Mesodermal cell (in vitro differentiated cells): Measurements from ENCODE around the gene SMIM8.
"Not testable (repeated sequence)": the region's sequence is repeated elsewhere in the genome, so short reads cannot be mapped to it uniquely, and the experiment has no call there.

Experiments used
- H3K27ac ChIP-seq: 2 replicates; pipeline ENCODE4 v1.7.0; 2013; ENCODE audit warnings: mild to moderate bottlenecking, low read depth, low read length, moderate library complexity; ENCODE audit not compliant: severe bottlenecking
- H3K36me3 ChIP-seq: 2 replicates; pipeline ENCODE4 v1.7.1; 2013; ENCODE audit warnings: mild to moderate bottlenecking, low read length, moderate library complexity; ENCODE audit not compliant: control insufficient read depth, insufficient read depth
- H3K4me1 ChIP-seq: one replicate; pipeline ENCODE4 v1.7.1; 2013; ENCODE audit warnings: mild to moderate bottlenecking, low read length; ENCODE audit not compliant: insufficient read depth, control insufficient read depth, poor library complexity, severe bottlenecking
- H3K4me3 ChIP-seq: 2 replicates; pipeline ENCODE4 v1.7.0; 2013; ENCODE audit warnings: low read length, control low read depth, mild to moderate bottlenecking; ENCODE audit not compliant: insufficient read depth, poor library complexity, severe bottlenecking; ENCODE audit errors: extremely low read depth
- H3K9me3 ChIP-seq: 2 replicates; pipeline ENCODE4 v1.7.1; 2013; ENCODE audit warnings: mild to moderate bottlenecking, low read length, moderate library complexity; ENCODE audit not compliant: control insufficient read depth
- WGBS, 2 experiments: methylation state at CpG; one replicate each; pipeline ENCODE4 v1.1.5; 2013; ENCODE audit warnings: missing lambda C conversion rate in 2 of 2; ENCODE audit not compliant: insufficient coverage in 2 of 2; 5-methylcytosine and 5-hydroxymethylcytosine counted together

The SMIM8 gene

GRCh38 chr6:87293526-87293925, 28.9 kb upstream of the SMIM8 start:
- 73 to 86% methylated on average over 2 to 4 of the region's 4 CpGs for WGBS, 2 experiments

GRCh38 chr6:87297119-87297518, 25.3 kb upstream of the SMIM8 start:
- no peaks in the 10 kb centered on the region for H3K36me3 ChIP-seq
- H3K9me3 ChIP-seq, result no peaks in the 10 kb centered on the region
- no peak overlapping the region for H3K4me3 ChIP-seq
- WGBS, 2 experiments, result no CpG with 5 or more reads among the region's 1 CpG
- H3K27ac ChIP-seq, result no peak overlapping the region
- no peaks in the 10 kb centered on the region for H3K4me1 ChIP-seq

More at GRCh38 chr6:87293526-87293925, 28.9 kb upstream of the SMIM8 start:
- H3K27ac ChIP-seq, result no peak overlapping the region
- no peaks in the 10 kb centered on the region for H3K9me3 ChIP-seq
- no peaks in the 10 kb centered on the region for H3K4me1 ChIP-seq
- no peak overlapping the region for H3K4me3 ChIP-seq
- no peaks in the 10 kb centered on the region for H3K36me3 ChIP-seq

- not testable (repeated sequence) for H3K36me3 ChIP-seq, H3K27ac ChIP-seq, H3K9me3 ChIP-seq, H3K4me1 ChIP-seq, H3K4me3 ChIP-seq
- 79 to 84% methylated on average over 6 to 9 of the region's 9 CpGs for WGBS, 2 experiments
Observed at GRCh38 chr6:87301277-87301676, 21.1 kb upstream of the SMIM8 start.

- WGBS, 2 experiments, result 81 to 85% methylated on average over 3 to 4 of the region's 4 CpGs
- no peaks in the 10 kb centered on the region for H3K4me1 ChIP-seq
- H3K36me3 ChIP-seq, result no peaks in the 10 kb centered on the region
- no peak overlapping the region for H3K4me3 ChIP-seq
- H3K9me3 ChIP-seq, result no peaks in the 10 kb centered on the region
- no peak overlapping the region for H3K27ac ChIP-seq
Observed at GRCh38 chr6:87308970-87309369, 13.4 kb upstream of the SMIM8 start.

GRCh38 chr6:87312860-87313259, 9.5 kb upstream of the SMIM8 start:
- no peak overlapping the region for H3K27ac ChIP-seq
- H3K36me3 ChIP-seq, result no peaks in the 10 kb centered on the region
- no CpG with 5 or more reads among the region's 1 CpG for WGBS, 2 experiments
- H3K4me3 ChIP-seq, result no peak overlapping the region
- no peaks in the 10 kb centered on the region for H3K9me3 ChIP-seq
- no peaks in the 10 kb centered on the region for H3K4me1 ChIP-seq

GRCh38 chr6:87315071-87315470, 7.3 kb upstream of the SMIM8 start:
- no peak overlapping the region for H3K4me3 ChIP-seq
- no peaks in the 10 kb centered on the region for H3K36me3 ChIP-seq
- no peak overlapping the region for H3K27ac ChIP-seq
- WGBS, 2 experiments, result 81 to 87% methylated on average over 3 of the region's 3 CpGs
- no peaks in the 10 kb centered on the region for H3K9me3 ChIP-seq
- H3K4me1 ChIP-seq, result no peaks in the 10 kb centered on the region

GRCh38 chr6:87319271-87319987, 3.0 kb upstream of the SMIM8 start:
- H3K27ac ChIP-seq, result no peak overlapping the region
- 63 to 100% methylated on average over 1 of the region's 3 CpGs for WGBS, 2 experiments

GRCh38 chr6:87323880-87324279, 1.5 kb downstream of the SMIM8 start:
- not testable (repeated sequence) for H3K27ac ChIP-seq, H3K4me3 ChIP-seq, H3K36me3 ChIP-seq, H3K9me3 ChIP-seq, H3K4me1 ChIP-seq
- no CpG with 5 or more reads among the region's 1 CpG for WGBS, 2 experiments

More at GRCh38 chr6:87319271-87319987, 3.0 kb upstream of the SMIM8 start:
- no peaks in the 10 kb centered on the region for H3K9me3 ChIP-seq
- H3K4me1 ChIP-seq, result no peaks in the 10 kb centered on the region
- H3K4me3 ChIP-seq, result no peak overlapping the region
- H3K36me3 ChIP-seq, result no peaks in the 10 kb centered on the region

GRCh38 chr6:87330961-87331360, 8.6 kb downstream of the SMIM8 start:
- no peaks in the 10 kb centered on the region for H3K9me3 ChIP-seq
- H3K4me3 ChIP-seq, result no peak overlapping the region
- peaks cover 5% of the 10 kb centered on the region for H3K4me1 ChIP-seq
- no peak overlapping the region for H3K27ac ChIP-seq
- no peaks in the 10 kb centered on the region for H3K36me3 ChIP-seq

- Histone ChIP-seq H3K4me3 (no peak overlapping the region), H3K27ac (no peak overlapping the region), H3K4me1 (peaks cover 5% of the 10 kb centered on the region), H3K36me3 (no peaks in the 10 kb centered on the region), H3K9me3 (no peaks in the 10 kb centered on the region)
- 48 to 85% methylated on average over 3 to 5 of the region's 5 CpGs for WGBS, 2 experiments
Observed at GRCh38 chr6:87333033-87333432, 10.6 kb downstream of the SMIM8 start.

GRCh38 chr6:87333591-87334181, 11.3 kb downstream of the SMIM8 start:
- Histone ChIP-seq H3K4me1 (peaks cover 6% of the 10 kb centered on the region), H3K9me3 (no peaks in the 10 kb centered on the region), H3K36me3 (no peaks in the 10 kb centered on the region), H3K4me3 (no peak overlapping the region), H3K27ac (no peak overlapping the region)
- 67 to 75% methylated on average over 3 of the region's 3 CpGs for WGBS, 2 experiments
